Mucosa of rectum (tissue), 2 donors: ENCODE data around the gene NIPA2.

Experiments used
- H3K27ac ChIP-seq, 2 donors: one replicate each; pipeline ENCODE4 v1.7.0; 2013; ENCODE audit warnings: inconsistent platforms in 2 of 2, low read depth in 2 of 2, low read length in 2 of 2
- H3K27me3 ChIP-seq, 2 donors: one replicate each; pipeline ENCODE4 v1.7.0; 2013; ENCODE audit warnings: low read length in 2 of 2; ENCODE audit not compliant: control insufficient read depth in 2 of 2, insufficient read depth in 2 of 2
- H3K36me3 ChIP-seq, 2 donors: one replicate each; pipeline ENCODE4 v1.7.0; 2013; ENCODE audit warnings: low read length in 2 of 2; ENCODE audit not compliant: control insufficient read depth in 2 of 2, insufficient read depth in 2 of 2
- H3K4me1 ChIP-seq, 2 donors: one replicate each; pipeline ENCODE4 v1.7.0; 2013; ENCODE audit warnings: low read length in 2 of 2, mild to moderate bottlenecking in 1 of 2; ENCODE audit not compliant: control insufficient read depth in 2 of 2, insufficient read depth in 2 of 2
- H3K4me3 ChIP-seq, 2 donors: one replicate each; pipeline ENCODE4 v1.7.0; 2013; ENCODE audit warnings: low read length in 2 of 2
- H3K9ac ChIP-seq, 2 donors: one replicate each; pipeline ENCODE4 v1.7.0; 2013; ENCODE audit warnings: low read length in 2 of 2, low read depth in 1 of 2, mild to moderate bottlenecking in 1 of 2
- H3K9me3 ChIP-seq, 2 donors: one replicate each; pipeline ENCODE4 v1.7.0; 2013; ENCODE audit warnings: low read length in 2 of 2; ENCODE audit not compliant: control insufficient read depth in 2 of 2
- donor health status: healthy.
- donor health status: Normal muscosa, but diverticular disease.

Gene NIPA2

GRCh38 chr15:22893881-22894280, 55.4 kb downstream of the NIPA2 start:
- Histone ChIP-seq H3K4me1 (peaks cover 0 to 7% of the 10 kb centered on the region in 2 donors), H3K27me3 (no peaks in the 10 kb centered on the region), H3K36me3 (peaks cover 25 to 31% of the 10 kb centered on the region in 2 donors), H3K27ac (no peak overlapping the region), H3K4me3 (no peak overlapping the region), H3K9me3 (no peaks in the 10 kb centered on the region), H3K9ac (no peak overlapping the region)

- H3K27me3 ChIP-seq = no peaks in the 10 kb centered on the region
- H3K36me3 ChIP-seq = peaks cover 31 to 37% of the 10 kb centered on the region in 2 donors
- peak overlapping the region; percentile 80 to 82 for H3K27ac ChIP-seq
- peaks cover 0 to 7% of the 10 kb centered on the region in 2 donors for H3K4me1 ChIP-seq
- no peak overlapping the region for H3K9ac ChIP-seq
- H3K4me3 ChIP-seq = no peak overlapping the region
- H3K9me3 ChIP-seq = no peaks in the 10 kb centered on the region
Measured at GRCh38 chr15:22895465-22896190, 57.2 kb downstream of the NIPA2 start.

- H3K9ac ChIP-seq = no peak overlapping the region
Measured at GRCh38 chr15:22902046-22902445, 63.6 kb downstream of the NIPA2 start.

GRCh38 chr15:22902578-22902977, 64.1 kb downstream of the NIPA2 start:
- H3K36me3 ChIP-seq = peaks cover 33 to 34% of the 10 kb centered on the region in 2 donors

More at GRCh38 chr15:22902046-22902445, 63.6 kb downstream of the NIPA2 start:
- Histone ChIP-seq H3K27ac (no peak overlapping the region), H3K27me3 (no peaks in the 10 kb centered on the region), H3K4me1 (no peaks in the 10 kb centered on the region), H3K9me3 (no peaks in the 10 kb centered on the region), H3K4me3 (no peak overlapping the region), H3K36me3 (peaks cover 30 to 38% of the 10 kb centered on the region in 2 donors)

GRCh38 chr15:22902981-22903380, 64.5 kb downstream of the NIPA2 start:
- H3K36me3 ChIP-seq = peaks cover 31 to 37% of the 10 kb centered on the region in 2 donors

More at GRCh38 chr15:22902578-22902977, 64.1 kb downstream of the NIPA2 start:
- H3K4me3 ChIP-seq = no peak overlapping the region
- no peaks in the 10 kb centered on the region for H3K4me1 ChIP-seq
- H3K9me3 ChIP-seq = no peaks in the 10 kb centered on the region
- H3K9ac ChIP-seq = no peak overlapping the region
- no peaks in the 10 kb centered on the region for H3K27me3 ChIP-seq
- H3K27ac ChIP-seq = no peak overlapping the region

GRCh38 chr15:22903427-22903826, 65.0 kb downstream of the NIPA2 start:
- no peak overlapping the region for H3K4me3 ChIP-seq
- no peaks in the 10 kb centered on the region for H3K9me3 ChIP-seq
- H3K27ac ChIP-seq = no peak overlapping the region
- H3K36me3 ChIP-seq = peaks cover 31 to 39% of the 10 kb centered on the region in 2 donors
- no peak overlapping the region for H3K9ac ChIP-seq
- no peaks in the 10 kb centered on the region for H3K4me1 ChIP-seq
- H3K27me3 ChIP-seq = no peaks in the 10 kb centered on the region

More at GRCh38 chr15:22902981-22903380, 64.5 kb downstream of the NIPA2 start:
- Histone ChIP-seq H3K27ac (no peak overlapping the region), H3K4me3 (no peak overlapping the region), H3K4me1 (no peaks in the 10 kb centered on the region), H3K27me3 (no peaks in the 10 kb centered on the region), H3K9ac (no peak overlapping the region), H3K9me3 (no peaks in the 10 kb centered on the region)

- Histone ChIP-seq H3K4me1 (no peaks in the 10 kb centered on the region), H3K27ac (no peak overlapping the region), H3K36me3 (peaks cover 35 to 46% of the 10 kb centered on the region in 2 donors), H3K4me3 (no peak overlapping the region), H3K9ac (no peak overlapping the region), H3K27me3 (no peaks in the 10 kb centered on the region), H3K9me3 (no peaks in the 10 kb centered on the region)
Measured at GRCh38 chr15:22903961-22904534, 65.6 kb downstream of the NIPA2 start.

GRCh38 chr15:22904736-22905135, 66.3 kb downstream of the NIPA2 start:
- no peak overlapping the region for H3K9ac ChIP-seq

GRCh38 chr15:22907161-22907950, 68.9 kb downstream of the NIPA2 start:
- H3K27me3 ChIP-seq = no peaks in the 10 kb centered on the region
- no peak overlapping the region for H3K9ac ChIP-seq
- H3K36me3 ChIP-seq = peaks cover 52 to 55% of the 10 kb centered on the region in 2 donors

More at GRCh38 chr15:22904736-22905135, 66.3 kb downstream of the NIPA2 start:
- no peaks in the 10 kb centered on the region for H3K9me3 ChIP-seq
- H3K36me3 ChIP-seq = peaks cover 35 to 49% of the 10 kb centered on the region in 2 donors
- H3K27ac ChIP-seq = no peak overlapping the region
- H3K4me3 ChIP-seq = no peak overlapping the region
- no peaks in the 10 kb centered on the region for H3K27me3 ChIP-seq
- no peaks in the 10 kb centered on the region for H3K4me1 ChIP-seq

GRCh38 chr15:22908830-22909229, 70.4 kb downstream of the NIPA2 start:
- Histone ChIP-seq H3K9ac (no peak overlapping the region), H3K27me3 (no peaks in the 10 kb centered on the region), H3K9me3 (no peaks in the 10 kb centered on the region), H3K4me1 (no peaks in the 10 kb centered on the region), H3K36me3 (peaks cover 49 to 50% of the 10 kb centered on the region in 2 donors), H3K27ac (peak overlapping the region in 1 of 2 donors; percentile 48), H3K4me3 (no peak overlapping the region)

More at GRCh38 chr15:22907161-22907950, 68.9 kb downstream of the NIPA2 start:
- H3K4me1 ChIP-seq = no peaks in the 10 kb centered on the region
- H3K9me3 ChIP-seq = no peaks in the 10 kb centered on the region
- H3K4me3 ChIP-seq = no peak overlapping the region
- H3K27ac ChIP-seq = no peak overlapping the region
